H1 (cell line): ENCODE results near the gene BTN2A1. TPM values are rescaled to one million over a fixed set of nuclear protein-coding genes. Genes with fewer than 3 reads are reported as not detected.

ENCODE experiments used
- CTCF ChIA-PET: fragments of 300-600 bp; sonication (Branson Sonifier 250); formaldehyde crosslinking; loops from one replicate; lab custom pipeline; 2021; ENCODE audit not compliant: partially characterized antibody; lab: Charles Lee
- POLR2A ChIA-PET: fragments of 300-600 bp; sonication (Branson Sonifier 250); formaldehyde crosslinking; loops from one replicate; lab custom pipeline; 2021; ENCODE audit warnings: inconsistent platforms; ENCODE audit not compliant: partially characterized antibody; lab: Charles Lee
- DNase-seq, 2 experiments: peaks; one replicate each; pipeline versions ENCODE4 v3.0.0 to v3.0.0-alpha.2; 2010 to 2022; ENCODE audit warnings: low spot score in 2 of 2, low read depth in 1 of 2, mixed read lengths in 1 of 2
- FAIRE-seq: peaks from 2 replicates; lab custom pipeline; 2011; peaks lifted over from hg19 to GRCh38; lab: Jason Lieb, UNC
- H2AFZ ChIP-seq: 2 replicates; pipeline ENCODE4 v1.8.1; 2012; ENCODE audit warnings: low read length, inconsistent platforms
- H2AK5ac ChIP-seq: 2 replicates; pipeline ENCODE4 v1.6.1; 2013; ENCODE audit warnings: low read depth, low read length
- H2BK120ac ChIP-seq: replicated peaks from 2 replicates; pipeline ENCODE3; 2013; ENCODE audit warnings: low read depth, low read length, inconsistent platforms
- H2BK12ac ChIP-seq: 2 replicates; pipeline ENCODE4 v1.6.1; 2013; ENCODE audit warnings: low read depth, low read length
- H2BK15ac ChIP-seq: 2 replicates; pipeline ENCODE4 v1.6.1; 2013; ENCODE audit warnings: low read length
- H2BK20ac ChIP-seq: 2 replicates; pipeline ENCODE4 v1.6.1; 2013; ENCODE audit warnings: low read length
- H2BK5ac ChIP-seq: 2 replicates; pipeline ENCODE4 v1.6.1; 2013; ENCODE audit warnings: low read depth, low read length
- H3K14ac ChIP-seq: 2 replicates; pipeline ENCODE4 v1.6.1; 2013; ENCODE audit warnings: inconsistent platforms; ENCODE audit not compliant: insufficient read length
- H3K18ac ChIP-seq: 2 replicates; pipeline ENCODE4 v1.6.1; 2013; ENCODE audit warnings: low read length; ENCODE audit errors: extremely low read depth
- H3K23ac ChIP-seq: 2 replicates; pipeline ENCODE4 v1.6.1; 2013; ENCODE audit warnings: inconsistent platforms; ENCODE audit not compliant: insufficient read length
- H3K23me2 ChIP-seq: 2 replicates; pipeline ENCODE4 v1.6.1; 2013; ENCODE audit warnings: low read depth, low read length
- H3K27ac ChIP-seq: 2 replicates; pipeline ENCODE4 v1.6.1; 2011; ENCODE audit warnings: low read depth, low read length, inconsistent platforms
- H3K27me3 ChIP-seq, 4 experiments: replicated peaks in 1 of 4; 1 replicate in 1 of 4; 2 replicates in 3 of 4; pipeline versions ENCODE4 v1.6.1 to v1.8.1; 2011 to 2013; ENCODE audit warnings: low read length in 3 of 4, mild to moderate bottlenecking in 3 of 4, inconsistent platforms in 2 of 4, mixed read lengths in 2 of 4, moderate library complexity in 1 of 4; ENCODE audit not compliant: control insufficient read depth in 3 of 4, insufficient read depth in 3 of 4; ENCODE audit errors: extremely low read depth in 1 of 4
- H3K36me3 ChIP-seq, 4 experiments: 2 replicates each; pipeline versions ENCODE4 v1.6.1 to v1.8.1; 2011 to 2013; ENCODE audit warnings: mild to moderate bottlenecking in 4 of 4, low read length in 3 of 4, moderate library complexity in 2 of 4, control low read depth in 1 of 4, inconsistent platforms in 1 of 4; ENCODE audit not compliant: insufficient read depth in 4 of 4, control insufficient read depth in 2 of 4
- H3K4ac ChIP-seq: replicated peaks from 2 replicates; pipeline ENCODE3; 2013; ENCODE audit warnings: low read length, low read depth, mixed read lengths, inconsistent platforms; ENCODE audit not compliant: insufficient read length
- H3K4me1 ChIP-seq, 4 experiments: replicated peaks in 1 of 4; 1 replicate in 1 of 4; 2 replicates in 3 of 4; pipeline versions ENCODE4 v1.6.1 to v1.8.1; 2011 to 2013; ENCODE audit warnings: low read length in 3 of 4, inconsistent platforms in 2 of 4, mixed read lengths in 1 of 4; ENCODE audit not compliant: insufficient read depth in 4 of 4, control insufficient read depth in 3 of 4
- H3K4me2 ChIP-seq, 2 experiments: 2 replicates each; pipeline versions ENCODE4 v1.6.1 to v1.8.1; 2011 to 2013; ENCODE audit warnings: low read depth in 2 of 2, low read length in 2 of 2, control low read depth in 1 of 2, inconsistent platforms in 1 of 2, mild to moderate bottlenecking in 1 of 2; ENCODE audit not compliant: insufficient read depth in 1 of 2
- H3K4me3 ChIP-seq, 4 experiments: fragments of 200-600, 300-600 bp in 1 of 4; sonication (generic), shearing (Covaris generic), sonication (Bioruptor Twin) in 1 of 4; 2 replicates each; pipeline versions ENCODE4 v1.5.1 to v1.8.1; 2011 to 2016; ENCODE audit warnings: low read length in 4 of 4, low read depth in 3 of 4, control low read depth in 2 of 4, inconsistent platforms in 2 of 4, mild to moderate bottlenecking in 2 of 4, mixed read lengths in 1 of 4, moderate library complexity in 1 of 4; ENCODE audit not compliant: insufficient read depth in 2 of 4; ENCODE audit errors: extremely low read depth in 1 of 4
- H3K56ac ChIP-seq: replicated peaks from 2 replicates; pipeline ENCODE3; 2013; ENCODE audit warnings: low read depth, mild to moderate bottlenecking, mixed read lengths, low read length, inconsistent platforms; ENCODE audit not compliant: insufficient read length
- H3K79me1 ChIP-seq: 2 replicates; pipeline ENCODE4 v1.6.1; 2013; ENCODE audit warnings: low read depth, low read length, control low read depth
- H3K79me2 ChIP-seq, 2 experiments: 2 replicates each; pipeline versions ENCODE4 v1.6.1 to v1.8.1; 2012 to 2013; ENCODE audit warnings: low read length in 2 of 2, mild to moderate bottlenecking in 2 of 2, inconsistent platforms in 1 of 2; ENCODE audit not compliant: insufficient read depth in 2 of 2, control insufficient read depth in 1 of 2
- H3K9ac ChIP-seq, 4 experiments: replicated peaks in 1 of 4; 1 replicate in 1 of 4; 2 replicates in 3 of 4; pipeline versions ENCODE4 v1.6.1 to v1.8.1; 2011 to 2013; ENCODE audit warnings: low read depth in 3 of 4, low read length in 3 of 4, control low read depth in 2 of 4, mild to moderate bottlenecking in 2 of 4, moderate library complexity in 2 of 4, inconsistent platforms in 1 of 4; ENCODE audit errors: extremely low read depth in 1 of 4
- H3K9me3 ChIP-seq, 2 experiments: 2 replicates each; pipeline versions ENCODE4 v1.6.1 to v1.8.1; 2012 to 2013; ENCODE audit warnings: mild to moderate bottlenecking in 2 of 2, moderate library complexity in 2 of 2, control low read depth in 1 of 2, inconsistent platforms in 1 of 2, low read depth in 1 of 2, low read length in 1 of 2, mixed read lengths in 1 of 2; ENCODE audit not compliant: insufficient read depth in 2 of 2
- H4K20me1 ChIP-seq, 2 experiments: replicated peaks in 1 of 2; 2 replicates each; pipeline versions ENCODE3 to v1.8.1; 2011 to 2013; ENCODE audit warnings: inconsistent platforms in 2 of 2, low read length in 2 of 2, mild to moderate bottlenecking in 1 of 2; ENCODE audit not compliant: insufficient read depth in 2 of 2, control insufficient read depth in 1 of 2
- H4K5ac ChIP-seq: 2 replicates; pipeline ENCODE4 v1.6.1; 2013; ENCODE audit warnings: low read length, low read depth, mixed read lengths, inconsistent platforms; ENCODE audit not compliant: insufficient read length
- H4K8ac ChIP-seq: 2 replicates; pipeline ENCODE4 v1.8.0; 2013; ENCODE audit warnings: mild to moderate bottlenecking, moderate library complexity, low read length, inconsistent platforms; ENCODE audit not compliant: insufficient read depth; ENCODE audit errors: extremely low read depth
- H4K91ac ChIP-seq: replicated peaks from 2 replicates; pipeline ENCODE3; 2013; ENCODE audit warnings: low read length, mixed read lengths, inconsistent platforms; ENCODE audit not compliant: insufficient read length
- CBX8 ChIP-seq: fragments of 300-800, 300-1000 bp; sonication (generic); IDR thresholded peaks from 2 replicates; pipeline ENCODE4 v1.7.1; 2016; ENCODE audit warnings: low read depth, low read length, borderline replicate concordance
- EZH2 ChIP-seq: fragments of 200-600 bp; sonication (generic); IDR thresholded peaks from 2 replicates; pipeline ENCODE4 v1.7.1; 2012; ENCODE audit warnings: low read depth, mild to moderate bottlenecking, moderate library complexity, low read length, inconsistent platforms; ENCODE audit not compliant: severe bottlenecking
- HDAC6 ChIP-seq: IDR thresholded peaks from one replicate; pipeline ENCODE4 v1.7.1; 2012; ENCODE audit warnings: low read depth, mild to moderate bottlenecking, inconsistent platforms, low read length, moderate library complexity
- PHF8 ChIP-seq: fragments of 200-600 bp; sonication (generic); conservative IDR thresholded peaks from 2 replicates; pipeline ENCODE4 v1.7.1; 2012; ENCODE audit warnings: low read depth, mild to moderate bottlenecking, inconsistent platforms, low read length, moderate library complexity
- RFX5 ChIP-seq: IDR thresholded peaks from 2 replicates; pipeline ENCODE4 v1.6.1; 2011; ENCODE audit warnings: low read depth, low read length, improper control_type of control experiment, borderline replicate concordance
- RXRA ChIP-seq: IDR thresholded peaks from 2 replicates; pipeline ENCODE4 v1.6.1; 2011; ENCODE audit warnings: low read depth, mild to moderate bottlenecking, low read length, moderate library complexity; ENCODE audit not compliant: insufficient read depth
- SIRT6 ChIP-seq: IDR thresholded peaks from one replicate; pipeline ENCODE4 v1.7.1; 2012; ENCODE audit warnings: low read length, inconsistent platforms
- SIX5 ChIP-seq: IDR thresholded peaks from 2 replicates; pipeline ENCODE4 v1.6.1; 2011; ENCODE audit warnings: mild to moderate bottlenecking, low read depth, low read length
- TAF7 ChIP-seq: optimal IDR thresholded peaks from 2 replicates; pipeline ENCODE3; 2011; ENCODE audit warnings: low read depth, mild to moderate bottlenecking, inconsistent platforms, low read length, moderate library complexity, borderline replicate concordance
- TEAD4 ChIP-seq: IDR thresholded peaks from 2 replicates; pipeline ENCODE4 v1.6.1; 2012; ENCODE audit warnings: low read depth, low read length, inconsistent platforms, mixed read lengths
- WGBS, 2 experiments: shearing (Covaris generic) in 1 of 2; methylation state at CpG; one replicate each; pipeline versions ENCODE4 v1.1.6 to v1.1.7; 2013 to 2015; ENCODE audit warnings: low lambda C conversion rate in 2 of 2, mixed read lengths in 2 of 2, inconsistent platforms in 1 of 2, low coverage in 1 of 2, missing lambda C conversion rate in 1 of 2; ENCODE audit not compliant: insufficient replicate concordance in 2 of 2, insufficient coverage in 1 of 2, insufficient read length in 1 of 2; ENCODE audit errors: extremely low coverage in 1 of 2, missing lambda C conversion rate in 1 of 2; 5-methylcytosine and 5-hydroxymethylcytosine counted together
- polyA plus RNA-seq, 7 experiments: library from polyadenylated mRNA; depleted of rRNA in 3 of 7; stranded (reverse) in 5 of 7; unstranded in 2 of 7; fragments of >200 nt in 5 of 7; fragments of 200-250 nt in 2 of 7; gene quantifications; 1 replicate in 5 of 7; 2 replicates in 1 of 7; 4 replicates in 1 of 7; pipeline versions ENCODE4 v1.2.1 to v1.2.3, GENCODE V29; 2011 to 2013; ENCODE audit warnings: missing spikeins in 2 of 7, mixed read lengths in 2 of 7
- total RNA-seq: library from RNA; stranded (reverse); fragmentation: NEBNext Ultra II Directional; extraction: Animal tissue kit (Norgen Biotek cat#: 25700); gene quantifications from 2 replicates; pipeline ENCODE4 v1.2.1, GENCODE V29; 2021
- TF ChIP-seq, protein P1 (sequence below): IDR thresholded peaks from 2 replicates; pipeline ENCODE4 v1.6.1; 2011; ENCODE audit warnings: low read depth, mild to moderate bottlenecking, low read length; ENCODE audit not compliant: insufficient read depth

Gene BTN2A1
- total and polyA plus RNA-seq, 2 of the 8 experiments (the other 6 are each of a cell fraction or from before 2014, with no cell fraction given) = 8.7 to 11.0 TPM

GRCh38 chr6:26464014-26464413 lies 6.3 kb downstream of the BTN2A1 start:
- CTCF ChIA-PET = interaction anchor here (1.0 to 1.7 kb wide), 2 partner anchors 12 to 123 kb away, joined by 3 read pairs; no protein-coding TSS in a partner anchor
- Histone ChIP-seq H3K18ac (no peak overlapping the region), H3K9me3 (no peaks in the 10 kb centered on the region), H2AFZ (no peak overlapping the region), H2BK120ac (no peak overlapping the region), H3K4me1 (peaks cover 0 to 1% (median 0%) of the 10 kb centered on the region in 4 experiments; a peak in 1 of 7 replicates), H3K9ac (no peak overlapping the region), H3K14ac (no peak overlapping the region), H2AK5ac (no peak overlapping the region), H2BK15ac (no peak overlapping the region), H3K23me2 (no peaks in the 10 kb centered on the region), H3K4me2 (no peak overlapping the region), H3K36me3 (peaks cover 7 to 69% (median 50%) of the 10 kb centered on the region in 4 experiments; a peak in 7 of 8 replicates), H2BK5ac (no peak overlapping the region), H3K79me1 (no peaks in the 10 kb centered on the region; the same call in 1 of the 2 replicates), H4K20me1 (peaks cover 0 to 2% of the 10 kb centered on the region in 2 experiments), H3K27me3 (no peaks in the 10 kb centered on the region), H3K23ac (no peak overlapping the region), H3K27ac (no peak overlapping the region), H2BK12ac (no peak overlapping the region), H3K79me2 (peaks cover 0 to 5% of the 10 kb centered on the region in 2 experiments; a peak in 1 of 4 replicates), H3K4ac (no peak overlapping the region), H3K4me3 (no peak overlapping the region), H4K8ac (no peak overlapping the region), H3K56ac (no peak overlapping the region), H2BK20ac (no peak overlapping the region), H4K5ac (no peak overlapping the region), H4K91ac (no peak overlapping the region)
- 95% methylated on average over 4 of the region's 4 CpGs; no CpG with 5 or more reads in 1 of the 2 experiments for WGBS, 2 experiments
- POLR2A ChIA-PET = interaction anchor here (1.4 kb wide), 1 partner anchor 10 kb away, joined by 4 read pairs; no protein-coding TSS in a partner anchor
- DNase-seq (no peak), FAIRE-seq (no peak)
- TF ChIP-seq TAF7 = no peak
- no peak for TF ChIP-seq RXRA
- TF ChIP-seq SIRT6 = no peak
- TF ChIP-seq CBX8 = no peak
- TF ChIP-seq SIX5 = no peak
- TF ChIP-seq HDAC6 = no peak
- TF ChIP-seq, protein P1, sequence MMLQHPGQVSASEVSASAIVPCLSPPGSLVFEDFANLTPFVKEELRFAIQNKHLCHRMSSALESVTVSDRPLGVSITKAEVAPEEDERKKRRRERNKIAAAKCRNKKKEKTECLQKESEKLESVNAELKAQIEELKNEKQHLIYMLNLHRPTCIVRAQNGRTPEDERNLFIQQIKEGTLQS = no peak
- no peak for TF ChIP-seq RFX5
- TF ChIP-seq EZH2 = no peak
- no peak for TF ChIP-seq TEAD4
- no peak for TF ChIP-seq PHF8
